SK-N-SH treated with all-trans-retinoic acid at 6 μM for 48 hours (cell line): ENCODE data around the gene AAR2.

Experiments
- ATAC-seq: fragments of 200-7000 bp; cut with Tn5 transposase; 3 replicates; pipeline ENCODE4 v1.9.1; 2020; ENCODE audit warnings: mild to moderate bottlenecking, moderate library complexity
- ARNTL ChIP-seq: fragments of 450-650 bp; formaldehyde crosslinking; IDR thresholded peaks from 2 replicates; pipeline ENCODE4 v1.5.0; 2020; ENCODE audit warnings: low read depth, mild to moderate bottlenecking, moderate library complexity, borderline replicate concordance
- BACH2 ChIP-seq: fragments of 250-450 bp; sonication (Bioruptor Pico); IDR thresholded peaks from 2 replicates; pipeline ENCODE4 v1.9.0; 2021; ENCODE audit warnings: mild to moderate bottlenecking, borderline replicate concordance
- CREB5 ChIP-seq: fragments of 250-450 bp; sonication (Bioruptor Pico); IDR thresholded peaks from 2 replicates; pipeline ENCODE4 v1.5.1; 2020; ENCODE audit warnings: low read depth, mild to moderate bottlenecking, moderate library complexity
- CSRNP3 ChIP-seq: fragments of 250-450 bp; sonication (Bioruptor Pico); IDR thresholded peaks from 2 replicates; pipeline ENCODE4 v1.5.1; 2021; ENCODE audit warnings: mild to moderate bottlenecking, moderate library complexity
- ESRRG ChIP-seq: fragments of 250-450 bp; sonication (Bioruptor Pico); IDR thresholded peaks from 2 replicates; pipeline ENCODE4 v1.6.1; 2021; ENCODE audit warnings: mild to moderate bottlenecking
- GLIS3 ChIP-seq: fragments of 250-450 bp; sonication (Bioruptor Pico); IDR thresholded peaks from 2 replicates; pipeline ENCODE4 v1.5.0; 2020; ENCODE audit warnings: mild to moderate bottlenecking, moderate library complexity
- OSR1 ChIP-seq: fragments of 250-450 bp; sonication (Bioruptor Pico); IDR thresholded peaks from 2 replicates; pipeline ENCODE4 v1.8.0; 2022; ENCODE audit warnings: moderate library complexity, mild to moderate bottlenecking, inconsistent platforms
- PATZ1 ChIP-seq: fragments of 250-450 bp; sonication (Bioruptor Pico); IDR thresholded peaks from 2 replicates; pipeline ENCODE4 v1.8.0; 2020; ENCODE audit warnings: mild to moderate bottlenecking, moderate library complexity, borderline replicate concordance
- POU6F1 ChIP-seq: fragments of 250-450 bp; sonication (Bioruptor Pico); IDR thresholded peaks from 2 replicates; pipeline ENCODE4 v1.8.0; 2021; ENCODE audit warnings: low read depth, mild to moderate bottlenecking, moderate library complexity, borderline replicate concordance
- PPARA ChIP-seq: fragments of 250-450 bp; sonication (Bioruptor Pico); IDR thresholded peaks from 2 replicates; pipeline ENCODE4 v1.5.0; 2020; ENCODE audit warnings: mild to moderate bottlenecking, borderline replicate concordance
- RARB ChIP-seq: fragments of 250-450 bp; sonication (Bioruptor Pico); IDR thresholded peaks from 2 replicates; pipeline ENCODE4 v1.8.0; 2021; ENCODE audit warnings: mild to moderate bottlenecking, moderate library complexity
- SNAI2 ChIP-seq: fragments of 250-450 bp; sonication (Bioruptor Pico); IDR thresholded peaks from 2 replicates; pipeline ENCODE4 v1.5.0; 2020; ENCODE audit warnings: mild to moderate bottlenecking, moderate library complexity
- TCF4 ChIP-seq: fragments of 250-450 bp; sonication (Bioruptor Pico); IDR thresholded peaks from 2 replicates; pipeline ENCODE4 v1.8.0; 2021; ENCODE audit warnings: mild to moderate bottlenecking, moderate library complexity, borderline replicate concordance
- TOX ChIP-seq: fragments of 250-450 bp; sonication (Bioruptor Pico); IDR thresholded peaks from 2 replicates; pipeline ENCODE4 v1.8.0; 2021; ENCODE audit warnings: mild to moderate bottlenecking, moderate library complexity, borderline replicate concordance
- TSHZ2 ChIP-seq: fragments of 250-450 bp; sonication (Bioruptor Pico); IDR thresholded peaks from 2 replicates; pipeline ENCODE4 v1.5.0; 2020; ENCODE audit warnings: mild to moderate bottlenecking, moderate library complexity
- ZC3H10 ChIP-seq: fragments of 250-450 bp; sonication (Bioruptor Pico); IDR thresholded peaks from 2 replicates; pipeline ENCODE4 v1.5.1; 2021; ENCODE audit warnings: mild to moderate bottlenecking, moderate library complexity
- ZFP30 ChIP-seq: fragments of 450-650 bp; formaldehyde crosslinking; IDR thresholded peaks from 2 replicates; pipeline ENCODE4 v1.5.0; 2022; ENCODE audit warnings: mild to moderate bottlenecking, moderate library complexity
- ZNF565 ChIP-seq: fragments of 450-650 bp; formaldehyde crosslinking; conservative IDR thresholded peaks from 2 replicates; pipeline ENCODE4 v1.5.0; 2020; ENCODE audit warnings: low read depth, mild to moderate bottlenecking, moderate library complexity
- ZNF70 ChIP-seq: fragments of 450-650 bp; formaldehyde crosslinking; IDR thresholded peaks from 2 replicates; pipeline ENCODE4 v1.5.0; 2020; ENCODE audit warnings: mild to moderate bottlenecking, moderate library complexity
- ZNF8 ChIP-seq: fragments of 450-650 bp; formaldehyde crosslinking; IDR thresholded peaks from 2 replicates; pipeline ENCODE4 v1.5.0; 2020; ENCODE audit warnings: mild to moderate bottlenecking, moderate library complexity

The AAR2 gene

GRCh38 chr20:36275441-36276189 is 39.3 kb downstream of the AAR2 start:
- ATAC-seq = no peak
- TF ChIP-seq ZNF565 (CRISPR knock-in tag) (no peak), TCF4 (CRISPR knock-in tag) (peak; percentile 55; the same call in 1 of the 2 replicates), POU6F1 (CRISPR knock-in tag) (no peak)

GRCh38 chr20:36277546-36277945 is 41.3 kb downstream of the AAR2 start:
- TF ChIP-seq ZNF8 (CRISPR knock-in tag) (no peak), TSHZ2 (CRISPR knock-in tag) (no peak), ZNF70 (CRISPR knock-in tag) (no peak), RARB (CRISPR knock-in tag) (no peak), ARNTL (CRISPR knock-in tag) (no peak), BACH2 (CRISPR knock-in tag) (no peak), ESRRG (CRISPR knock-in tag) (no peak), ZC3H10 (CRISPR knock-in tag) (no peak)
- TF ChIP-seq, all 23 proteins: peak for 0
- ATAC-seq = no peak

- ATAC-seq = no peak
- TF ChIP-seq POU6F1 (CRISPR knock-in tag) (no peak), ESRRG (CRISPR knock-in tag) (no peak), ZNF70 (CRISPR knock-in tag) (no peak), ZC3H10 (CRISPR knock-in tag) (no peak), ZNF8 (CRISPR knock-in tag) (no peak), CSRNP3 (CRISPR knock-in tag) (no peak), BACH2 (CRISPR knock-in tag) (no peak), GLIS3 (no peak), PPARA (CRISPR knock-in tag) (no peak)
Measured at GRCh38 chr20:36279362-36279761, 43.1 kb downstream of the AAR2 start.

- ATAC-seq = no peak
- TF ChIP-seq PATZ1 (CRISPR knock-in tag) (no peak), SNAI2 (CRISPR knock-in tag) (no peak), TOX (no peak), OSR1 (CRISPR knock-in tag) (no peak), GLIS3 (no peak), CREB5 (CRISPR knock-in tag) (no peak), PPARA (CRISPR knock-in tag) (no peak), ZFP30 (CRISPR knock-in tag) (no peak)
- TF ChIP-seq, all 23 proteins: peak for 0
Measured at GRCh38 chr20:36279776-36280175, 43.5 kb downstream of the AAR2 start.
